A549 (cell line): ENCODE measurements around the gene DSG2. TPM values are rescaled to one million over a fixed set of nuclear protein-coding genes. Genes with fewer than 3 reads are reported as not detected.

Source experiments
- ATAC-seq, 2 experiments: fragments of 200-7000 bp in 1 of 2; fragments of >200 bp in 1 of 2; cut with Nextera tagmentation in 1 of 2; cut with Tn5 transposase in 1 of 2; 3 replicates each; pipeline versions ENCODE4 v1.8.0 to v1.9.1; 2018 to 2020; ENCODE audit warnings: mild to moderate bottlenecking in 1 of 2, moderate library complexity in 1 of 2
- CTCF ChIA-PET: fragments of 300-600 bp; sonication (Branson Sonifier 250); formaldehyde crosslinking; extraction: SDS; loops from one replicate; lab custom pipeline; 2021; ENCODE audit warnings: antibody characterized with exemption, inconsistent platforms; lab: Yijun Ruan, JAX
- POLR2A ChIA-PET: fragments of 350-600 bp; formaldehyde crosslinking; extraction: SDS; loops from one replicate; lab custom pipeline; 2021; ENCODE audit warnings: antibody characterized with exemption, inconsistent platforms; lab: Yijun Ruan, JAX
- DNase-seq, 2 experiments: peaks; one replicate each; pipeline versions ENCODE4 v3.0.0 to v3.0.0-alpha.2; 2011 to 2016; ENCODE audit warnings: low read depth in 1 of 2, low spot score in 1 of 2
- FAIRE-seq: peaks from 2 replicates; lab custom pipeline; 2011; peaks lifted over from hg19 to GRCh38; lab: Jason Lieb, UNC
- H3K27ac ChIP-seq, 2 experiments: fragments of >200 bp; sonication (Bioruptor Twin); formaldehyde crosslinking; 3 replicates each; pipeline ENCODE4 v1.5.1; 2016 to 2017
- H3K4me1 ChIP-seq: fragments of >200 bp; sonication (Bioruptor Twin); formaldehyde crosslinking; 3 replicates; pipeline ENCODE4 v1.6.1; 2016
- H3K4me2 ChIP-seq: fragments of >200 bp; sonication (Bioruptor Twin); formaldehyde crosslinking; 3 replicates; pipeline ENCODE4 v1.6.1; 2016
- H3K4me3 ChIP-seq: fragments of >200 bp; sonication (Bioruptor Twin); formaldehyde crosslinking; 3 replicates; pipeline ENCODE4 v1.5.1; 2016
- H3K9me3 ChIP-seq: fragments of >200 bp; sonication (Bioruptor Twin); formaldehyde crosslinking; 3 replicates; pipeline ENCODE4 v1.6.1; 2016
- CEBPB ChIP-seq, 2 experiments: fragments of >200 bp in 1 of 2; sonication (Bioruptor Twin) in 1 of 2; formaldehyde crosslinking in 1 of 2; IDR thresholded peaks; 2 replicates each; pipeline ENCODE4 v1.6.1; 2012 to 2016
- CHD2 ChIP-seq: fragments of 150-350 bp; IDR thresholded peaks from 2 replicates; pipeline ENCODE4 v1.6.1; 2014; ENCODE audit warnings: low read length; ENCODE audit not compliant: partially characterized antibody
- CTCF ChIP-seq: fragments of >200 bp; sonication (Bioruptor Twin); formaldehyde crosslinking; IDR thresholded peaks from 3 replicates; pipeline ENCODE4 v1.5.1; 2016
- EHMT2 ChIP-seq: fragments of 200-600 bp; sonication (generic); IDR thresholded peaks from 2 replicates; pipeline ENCODE4 v1.6.1; 2016; ENCODE audit warnings: antibody characterized with exemption, low read depth, mild to moderate bottlenecking, moderate library complexity
- FOSB ChIP-seq: fragments of 250-450 bp; sonication (Bioruptor Pico); IDR thresholded peaks from 2 replicates; pipeline ENCODE4 v1.5.0; 2020; ENCODE audit warnings: mild to moderate bottlenecking, moderate library complexity
- FOXS1 ChIP-seq: fragments of 250-450 bp; sonication (Bioruptor Pico); IDR thresholded peaks from 2 replicates; pipeline ENCODE4 v1.5.0; 2020; ENCODE audit warnings: mild to moderate bottlenecking, moderate library complexity
- HDAC2 ChIP-seq: fragments of 200-600 bp; sonication (generic); IDR thresholded peaks from 2 replicates; pipeline ENCODE4 v1.6.1; 2016
- HMGXB4 ChIP-seq: fragments of 250-450 bp; sonication (Bioruptor Pico); IDR thresholded peaks from 2 replicates; pipeline ENCODE4 v1.5.0; 2021; ENCODE audit warnings: mild to moderate bottlenecking, moderate library complexity, borderline replicate concordance
- KDM5A ChIP-seq: fragments of 200-600 bp; sonication (generic); IDR thresholded peaks from 2 replicates; pipeline ENCODE4 v1.6.1; 2016; ENCODE audit warnings: antibody characterized with exemption, mild to moderate bottlenecking
- MAFK ChIP-seq: fragments of 450-650 bp; IDR thresholded peaks from 2 replicates; pipeline ENCODE4 v1.6.1; 2014; ENCODE audit not compliant: partially characterized antibody
- MYC ChIP-seq: IDR thresholded peaks from 2 replicates; pipeline ENCODE4 v1.6.1; 2012; ENCODE audit warnings: mild to moderate bottlenecking, inconsistent platforms, low read length, improper control_type of control experiment, borderline replicate concordance
- NR3C1 ChIP-seq: fragments of >200 bp; sonication (Bioruptor Twin); formaldehyde crosslinking; IDR thresholded peaks from 3 replicates; pipeline ENCODE4 v1.6.1; 2017
- PBX3 ChIP-seq: IDR thresholded peaks from 2 replicates; pipeline ENCODE4 v1.6.1; 2012
- PHF8 ChIP-seq: fragments of 200-600 bp; sonication (generic); IDR thresholded peaks from 2 replicates; pipeline ENCODE4 v1.6.1; 2016; ENCODE audit warnings: low read depth, mild to moderate bottlenecking, antibody characterized with exemption, moderate library complexity, borderline replicate concordance
- RAD21 ChIP-seq, 2 experiments: fragments of >200 bp in 1 of 2; sonication (Bioruptor Twin) in 1 of 2; formaldehyde crosslinking in 1 of 2; IDR thresholded peaks in 1 of 2; conservative IDR thresholded peaks in 1 of 2; 2 replicates in 1 of 2; 3 replicates in 1 of 2; pipeline ENCODE4 v1.6.1; 2012 to 2018; ENCODE audit warnings: inconsistent platforms in 1 of 2
- RARB ChIP-seq: fragments of 250-450 bp; sonication (Bioruptor Pico); IDR thresholded peaks from 2 replicates; pipeline ENCODE4 v1.8.0; 2021; ENCODE audit warnings: mild to moderate bottlenecking, moderate library complexity
- RCOR1 ChIP-seq: fragments of 150-350 bp; IDR thresholded peaks from 2 replicates; pipeline ENCODE4 v1.6.1; 2014; ENCODE audit warnings: antibody characterized with exemption, low read length, low read depth
- RFX5 ChIP-seq: fragments of 450-650 bp; IDR thresholded peaks from 2 replicates; pipeline ENCODE4 v1.7.1; 2014; ENCODE audit warnings: antibody characterized with exemption, mild to moderate bottlenecking, moderate library complexity
- RNF2 ChIP-seq: fragments of 200-600 bp; sonication (generic); IDR thresholded peaks from 2 replicates; pipeline ENCODE4 v1.6.1; 2016; ENCODE audit warnings: low read depth, mild to moderate bottlenecking, antibody characterized with exemption, moderate library complexity, borderline replicate concordance
- TFCP2L1 ChIP-seq: fragments of 250-450 bp; sonication (Bioruptor Pico); IDR thresholded peaks from 2 replicates; pipeline ENCODE4 v1.5.0; 2021; ENCODE audit warnings: mild to moderate bottlenecking
- WGBS: methylation state at CpG from one replicate; pipeline ENCODE4 v1.1.6; 2017; ENCODE audit errors: missing lambda C conversion rate; 5-methylcytosine and 5-hydroxymethylcytosine counted together
- polyA plus RNA-seq, 4 experiments: library from polyadenylated mRNA; depleted of rRNA in 3 of 4; stranded (reverse); fragments of >200 nt; fragmentation: RNase III in 1 of 4; extraction: RNeasy Plus Mini Kit Qiagen cat#74134 plus additional on column Dnase treatment in 1 of 4; gene quantifications; 2 replicates in 3 of 4; 3 replicates in 1 of 4; pipeline ENCODE4 v1.2.3, GENCODE V29; 2011 to 2017

Gene DSG2
- polyA plus RNA-seq, 2 of the 4 experiments (the other 2 are of a cell fraction) = 40.0 to 91.7 TPM

- H3K4me3 ChIP-seq = no peak overlapping the region
- 91% methylated on average over 6 of the region's 6 CpGs for WGBS
- FAIRE-seq = no peak
Observed at GRCh38 chr18:31500051-31500688, 2.2 kb downstream of the DSG2 start.

GRCh38 chr18:31503011-31503410, 5.0 kb downstream of the DSG2 start:
- H3K4me3 ChIP-seq = no peak overlapping the region
- H3K4me1 ChIP-seq = peaks cover 11% of the 10 kb centered on the region; the same call in 2 of the 3 replicates
- no peak overlapping the region for H3K4me2 ChIP-seq
- ATAC-seq = no peak
- CTCF ChIA-PET = interaction anchor here (8.0 kb wide), 1 partner anchor 80 kb away, joined by 55 read pairs; no protein-coding TSS in a partner anchor
- TF ChIP-seq HMGXB4 (CRISPR knock-in tag) (no peak), NR3C1 (no peak), EHMT2 (no peak), MAFK (no peak), FOSB (CRISPR knock-in tag) (no peak)
- 98% methylated on average over 4 of the region's 4 CpGs for WGBS
- FAIRE-seq = no peak
- H3K27ac ChIP-seq = no peak overlapping the region
- no peaks in the 10 kb centered on the region for H3K9me3 ChIP-seq
- DNase-seq = no peak
- POLR2A ChIA-PET = no interaction called here

More at GRCh38 chr18:31500051-31500688, 2.2 kb downstream of the DSG2 start:
- no peaks in the 10 kb centered on the region for H3K9me3 ChIP-seq
- CTCF ChIA-PET = interaction anchor here (0.6 to 8.0 kb wide), 5 partner anchors 12 to 501 kb away, joined by 3 to 55 read pairs (median 5); no protein-coding TSS in a partner anchor
- POLR2A ChIA-PET = no interaction called here
- TF ChIP-seq PBX3 (no peak), RFX5 (no peak), CHD2 (no peak), KDM5A (no peak), RNF2 (no peak), HDAC2 (no peak), PHF8 (no peak), HMGXB4 (CRISPR knock-in tag) (no peak), CEBPB (IDR thresholded peaks at IDR 0.05) (no peak), FOXS1 (CRISPR knock-in tag) (no peak), TFCP2L1 (CRISPR knock-in tag) (no peak), RAD21 (conservative IDR thresholded peaks at IDR 0.05 in 1 of 2, IDR thresholded peaks at IDR 0.05 in 1 of 2) (no peak), NR3C1 (no peak), FOSB (CRISPR knock-in tag) (no peak), RCOR1 (no peak), MYC (no peak), RARB (CRISPR knock-in tag) (no peak), CTCF (no peak)
- peak overlapping the region; percentile 99; the same call in 2 of the 3 replicates for H3K4me2 ChIP-seq
- DNase-seq (no peak), ATAC-seq (no peak)
- peaks cover 11% of the 10 kb centered on the region; the same call in 1 of the 3 replicates for H3K4me1 ChIP-seq
- no peak overlapping the region for H3K27ac ChIP-seq
